Lower leg skin (tissue), 3 donors: ENCODE results near the gene YPEL5.

ENCODE experiments used
- CTCF ChIP-seq, 3 donors: fragments of 450-650 bp; IDR thresholded peaks; one replicate each; pipeline ENCODE4 v1.5.1; 2016; ENCODE audit warnings: antibody characterized with exemption in 3 of 3, mild to moderate bottlenecking in 3 of 3, moderate library complexity in 2 of 3
- POLR2A ChIP-seq, 2 donors: fragments of 450-650 bp; IDR thresholded peaks; one replicate each; pipeline ENCODE4 v1.6.1; 2016 to 2017; ENCODE audit warnings: antibody characterized with exemption in 2 of 2, mild to moderate bottlenecking in 1 of 2, moderate library complexity in 1 of 2

- TF ChIP-seq CTCF (IDR thresholded peaks at IDR 0.05) (no peak), POLR2A (IDR thresholded peaks at IDR 0.05) (no peak)
These were observed 2.7 kb downstream of the YPEL5 start for GRCh38 chr2:30149513-30149912.
